A549 (cell line): ENCODE data around the gene TBC1D14. TPM values are rescaled to one million over a fixed set of nuclear protein-coding genes. Genes with fewer than 3 reads are reported as not detected.

Experiments used
- ATAC-seq, 2 experiments: fragments of 200-7000 bp in 1 of 2; fragments of >200 bp in 1 of 2; cut with Nextera tagmentation in 1 of 2; cut with Tn5 transposase in 1 of 2; 3 replicates each; pipeline versions ENCODE4 v1.8.0 to v1.9.1; 2018 to 2020; ENCODE audit warnings: mild to moderate bottlenecking in 1 of 2, moderate library complexity in 1 of 2
- CTCF ChIA-PET: fragments of 300-600 bp; sonication (Branson Sonifier 250); formaldehyde crosslinking; extraction: SDS; loops from one replicate; lab custom pipeline; 2021; ENCODE audit warnings: antibody characterized with exemption, inconsistent platforms; lab: Yijun Ruan, JAX
- POLR2A ChIA-PET: fragments of 350-600 bp; formaldehyde crosslinking; extraction: SDS; loops from one replicate; lab custom pipeline; 2021; ENCODE audit warnings: antibody characterized with exemption, inconsistent platforms; lab: Yijun Ruan, JAX
- DNase-seq, 2 experiments: peaks; one replicate each; pipeline versions ENCODE4 v3.0.0 to v3.0.0-alpha.2; 2011 to 2016; ENCODE audit warnings: low read depth in 1 of 2, low spot score in 1 of 2
- FAIRE-seq: peaks from 2 replicates; lab custom pipeline; 2011; peaks lifted over from hg19 to GRCh38; lab: Jason Lieb, UNC
- H3K27ac ChIP-seq, 2 experiments: fragments of >200 bp; sonication (Bioruptor Twin); formaldehyde crosslinking; 3 replicates each; pipeline ENCODE4 v1.5.1; 2016 to 2017
- H3K4me1 ChIP-seq: fragments of >200 bp; sonication (Bioruptor Twin); formaldehyde crosslinking; 3 replicates; pipeline ENCODE4 v1.6.1; 2016
- H3K4me2 ChIP-seq: fragments of >200 bp; sonication (Bioruptor Twin); formaldehyde crosslinking; 3 replicates; pipeline ENCODE4 v1.6.1; 2016
- H3K4me3 ChIP-seq: fragments of >200 bp; sonication (Bioruptor Twin); formaldehyde crosslinking; 3 replicates; pipeline ENCODE4 v1.5.1; 2016
- H3K9me3 ChIP-seq: fragments of >200 bp; sonication (Bioruptor Twin); formaldehyde crosslinking; 3 replicates; pipeline ENCODE4 v1.6.1; 2016
- BHLHE40 ChIP-seq: IDR thresholded peaks from 2 replicates; pipeline ENCODE4 v1.6.1; 2012; ENCODE audit warnings: low read depth, low read length, inconsistent platforms
- CEBPB ChIP-seq, 2 experiments: fragments of >200 bp in 1 of 2; sonication (Bioruptor Twin) in 1 of 2; formaldehyde crosslinking in 1 of 2; IDR thresholded peaks; 2 replicates each; pipeline ENCODE4 v1.6.1; 2012 to 2016
- CHD4 ChIP-seq: fragments of 200-600 bp; sonication (generic); IDR thresholded peaks from 2 replicates; pipeline ENCODE4 v1.6.1; 2016; ENCODE audit warnings: antibody characterized with exemption, mild to moderate bottlenecking, borderline replicate concordance
- EHF ChIP-seq: fragments of 250-450 bp; sonication (Bioruptor Pico); IDR thresholded peaks from 2 replicates; pipeline ENCODE4 v1.5.0; 2020; ENCODE audit warnings: mild to moderate bottlenecking
- EP300 ChIP-seq, 2 experiments: fragments of >200 bp; sonication (Bioruptor Twin); formaldehyde crosslinking; IDR thresholded peaks; 2 replicates in 1 of 2; 3 replicates in 1 of 2; pipeline ENCODE4 v1.6.1; 2016 to 2017
- ESRRA ChIP-seq: fragments of 150-350 bp; IDR thresholded peaks from 2 replicates; pipeline ENCODE4 v1.6.1; 2014; ENCODE audit warnings: mild to moderate bottlenecking, low read length, borderline replicate concordance
- FOSB ChIP-seq: fragments of 250-450 bp; sonication (Bioruptor Pico); IDR thresholded peaks from 2 replicates; pipeline ENCODE4 v1.5.0; 2020; ENCODE audit warnings: mild to moderate bottlenecking, moderate library complexity
- FOSL2 ChIP-seq, 2 experiments: fragments of 450-650 bp in 1 of 2; fragments of >200 bp in 1 of 2; sonication (Bioruptor Twin) in 1 of 2; formaldehyde crosslinking; IDR thresholded peaks; 2 replicates each; pipeline versions ENCODE4 v1.5.0 to v1.6.1; 2016 to 2020; ENCODE audit warnings: mild to moderate bottlenecking in 1 of 2, moderate library complexity in 1 of 2
- HOXA7 ChIP-seq: fragments of 250-450 bp; sonication (Bioruptor Pico); IDR thresholded peaks from 2 replicates; pipeline ENCODE4 v1.5.0; 2020; ENCODE audit warnings: mild to moderate bottlenecking, moderate library complexity
- HOXB5 ChIP-seq: fragments of 250-450 bp; sonication (Bioruptor Pico); IDR thresholded peaks from 2 replicates; pipeline ENCODE4 v1.5.0; 2020; ENCODE audit warnings: mild to moderate bottlenecking, moderate library complexity
- JUN ChIP-seq, 2 experiments: fragments of >200 bp; sonication (Bioruptor Twin); formaldehyde crosslinking; IDR thresholded peaks; 2 replicates in 1 of 2; 3 replicates in 1 of 2; pipeline ENCODE4 v1.6.1; 2016 to 2017
- MAFK ChIP-seq: fragments of 450-650 bp; IDR thresholded peaks from 2 replicates; pipeline ENCODE4 v1.6.1; 2014; ENCODE audit not compliant: partially characterized antibody
- MYC ChIP-seq: IDR thresholded peaks from 2 replicates; pipeline ENCODE4 v1.6.1; 2012; ENCODE audit warnings: mild to moderate bottlenecking, inconsistent platforms, low read length, improper control_type of control experiment, borderline replicate concordance
- NFE2L2 ChIP-seq: fragments of 150-350 bp; conservative IDR thresholded peaks from 2 replicates; pipeline ENCODE4 v1.6.1; 2014; ENCODE audit warnings: low read length
- NPAS2 ChIP-seq: fragments of 250-450 bp; sonication (Bioruptor Pico); IDR thresholded peaks from 2 replicates; pipeline ENCODE4 v1.8.0; 2022; ENCODE audit warnings: mild to moderate bottlenecking, moderate library complexity, borderline replicate concordance
- POLR2A ChIP-seq: IDR thresholded peaks from 2 replicates; pipeline ENCODE4 v1.6.1; 2012; ENCODE audit warnings: mild to moderate bottlenecking, low read length
- RARB ChIP-seq: fragments of 250-450 bp; sonication (Bioruptor Pico); IDR thresholded peaks from 2 replicates; pipeline ENCODE4 v1.8.0; 2021; ENCODE audit warnings: mild to moderate bottlenecking, moderate library complexity
- RFX5 ChIP-seq: fragments of 450-650 bp; IDR thresholded peaks from 2 replicates; pipeline ENCODE4 v1.7.1; 2014; ENCODE audit warnings: antibody characterized with exemption, mild to moderate bottlenecking, moderate library complexity
- SMC3 ChIP-seq: fragments of >200 bp; sonication (Bioruptor Twin); formaldehyde crosslinking; IDR thresholded peaks from 3 replicates; pipeline ENCODE4 v1.6.1; 2018; ENCODE audit warnings: inconsistent platforms
- SREBF2 ChIP-seq: fragments of 450-650 bp; IDR thresholded peaks from 2 replicates; pipeline ENCODE4 v1.6.1; 2014; ENCODE audit warnings: mild to moderate bottlenecking, moderate library complexity
- ZFP36 ChIP-seq: fragments of 450-650 bp; IDR thresholded peaks from 2 replicates; pipeline ENCODE4 v1.6.1; 2014; ENCODE audit warnings: borderline replicate concordance; ENCODE audit not compliant: partially characterized antibody
- WGBS: methylation state at CpG from one replicate; pipeline ENCODE4 v1.1.6; 2017; ENCODE audit errors: missing lambda C conversion rate; 5-methylcytosine and 5-hydroxymethylcytosine counted together
- polyA plus RNA-seq, 4 experiments: library from polyadenylated mRNA; depleted of rRNA in 3 of 4; stranded (reverse); fragments of >200 nt; fragmentation: RNase III in 1 of 4; extraction: RNeasy Plus Mini Kit Qiagen cat#74134 plus additional on column Dnase treatment in 1 of 4; gene quantifications; 2 replicates in 3 of 4; 3 replicates in 1 of 4; pipeline ENCODE4 v1.2.3, GENCODE V29; 2011 to 2017
- TF ChIP-seq, protein P1 (sequence below): fragments of 250-450 bp; sonication (Bioruptor Pico); IDR thresholded peaks from 2 replicates; pipeline ENCODE4 v1.5.0; 2020; ENCODE audit warnings: low read depth, mild to moderate bottlenecking, moderate library complexity
- TF ChIP-seq, protein P2 (sequence below): fragments of >200 bp; sonication (Bioruptor Twin); formaldehyde crosslinking; IDR thresholded peaks from 3 replicates; pipeline ENCODE4 v1.5.1; 2016
- TF ChIP-seq, protein P3 (sequence below): IDR thresholded peaks from 2 replicates; pipeline ENCODE4 v1.6.1; 2012
- TF ChIP-seq, protein P4 (sequence below): fragments of 450-650 bp; IDR thresholded peaks from 2 replicates; pipeline ENCODE4 v1.6.1; 2014; ENCODE audit warnings: antibody characterized with exemption
- TF ChIP-seq, protein P5 (sequence below): IDR thresholded peaks from 2 replicates; pipeline ENCODE4 v1.6.1; 2012; ENCODE audit warnings: low read depth, borderline replicate concordance
- TF ChIP-seq, protein P6 (sequence below): IDR thresholded peaks from 2 replicates; pipeline ENCODE4 v1.6.1; 2012

TBC1D14 gene
- polyA plus RNA-seq, 2 of the 4 experiments (the other 2 are of a cell fraction) = 30.2 to 39.0 TPM

DNA sequence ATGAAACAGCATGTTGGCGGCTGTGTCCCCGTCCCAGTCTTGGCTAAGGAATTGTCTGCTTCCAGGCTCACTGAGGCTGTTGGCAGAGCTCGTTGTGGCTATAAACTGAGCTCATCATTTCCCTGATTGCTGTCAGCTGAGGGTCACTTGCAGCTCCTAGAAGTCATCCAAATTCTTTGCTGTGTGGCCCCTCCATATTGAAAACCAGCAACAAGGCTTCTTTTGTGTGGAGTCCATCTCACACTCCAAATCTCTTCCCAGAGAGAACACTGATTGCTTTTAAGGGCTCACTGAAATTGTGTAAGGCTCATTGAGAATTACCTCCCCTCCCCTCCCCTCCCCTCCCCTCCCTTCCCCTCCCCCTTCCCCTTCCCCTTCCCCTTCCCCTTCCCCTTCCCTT lies 23.3 kb downstream of the TBC1D14 start (continued):
- TF ChIP-seq, protein P1, sequence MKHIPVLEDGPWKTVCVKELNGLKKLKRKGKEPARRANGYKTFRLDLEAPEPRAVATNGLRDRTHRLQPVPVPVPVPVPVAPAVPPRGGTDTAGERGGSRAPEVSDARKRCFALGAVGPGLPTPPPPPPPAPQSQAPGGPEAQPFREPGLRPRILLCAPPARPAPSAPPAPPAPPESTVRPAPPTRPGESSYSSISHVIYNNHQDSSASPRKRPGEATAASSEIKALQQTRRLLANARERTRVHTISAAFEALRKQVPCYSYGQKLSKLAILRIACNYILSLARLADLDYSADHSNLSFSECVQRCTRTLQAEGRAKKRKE (CRISPR knock-in tag) = no peak
- TF ChIP-seq, protein P2, sequence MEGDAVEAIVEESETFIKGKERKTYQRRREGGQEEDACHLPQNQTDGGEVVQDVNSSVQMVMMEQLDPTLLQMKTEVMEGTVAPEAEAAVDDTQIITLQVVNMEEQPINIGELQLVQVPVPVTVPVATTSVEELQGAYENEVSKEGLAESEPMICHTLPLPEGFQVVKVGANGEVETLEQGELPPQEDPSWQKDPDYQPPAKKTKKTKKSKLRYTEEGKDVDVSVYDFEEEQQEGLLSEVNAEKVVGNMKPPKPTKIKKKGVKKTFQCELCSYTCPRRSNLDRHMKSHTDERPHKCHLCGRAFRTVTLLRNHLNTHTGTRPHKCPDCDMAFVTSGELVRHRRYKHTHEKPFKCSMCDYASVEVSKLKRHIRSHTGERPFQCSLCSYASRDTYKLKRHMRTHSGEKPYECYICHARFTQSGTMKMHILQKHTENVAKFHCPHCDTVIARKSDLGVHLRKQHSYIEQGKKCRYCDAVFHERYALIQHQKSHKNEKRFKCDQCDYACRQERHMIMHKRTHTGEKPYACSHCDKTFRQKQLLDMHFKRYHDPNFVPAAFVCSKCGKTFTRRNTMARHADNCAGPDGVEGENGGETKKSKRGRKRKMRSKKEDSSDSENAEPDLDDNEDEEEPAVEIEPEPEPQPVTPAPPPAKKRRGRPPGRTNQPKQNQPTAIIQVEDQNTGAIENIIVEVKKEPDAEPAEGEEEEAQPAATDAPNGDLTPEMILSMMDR = no peak
- TF ChIP-seq, protein P3, sequence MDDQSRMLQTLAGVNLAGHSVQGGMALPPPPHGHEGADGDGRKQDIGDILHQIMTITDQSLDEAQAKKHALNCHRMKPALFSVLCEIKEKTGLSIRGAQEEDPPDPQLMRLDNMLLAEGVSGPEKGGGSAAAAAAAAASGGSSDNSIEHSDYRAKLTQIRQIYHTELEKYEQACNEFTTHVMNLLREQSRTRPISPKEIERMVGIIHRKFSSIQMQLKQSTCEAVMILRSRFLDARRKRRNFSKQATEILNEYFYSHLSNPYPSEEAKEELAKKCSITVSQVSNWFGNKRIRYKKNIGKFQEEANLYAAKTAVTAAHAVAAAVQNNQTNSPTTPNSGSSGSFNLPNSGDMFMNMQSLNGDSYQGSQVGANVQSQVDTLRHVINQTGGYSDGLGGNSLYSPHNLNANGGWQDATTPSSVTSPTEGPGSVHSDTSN = no peak
- TF ChIP-seq, protein P4, sequence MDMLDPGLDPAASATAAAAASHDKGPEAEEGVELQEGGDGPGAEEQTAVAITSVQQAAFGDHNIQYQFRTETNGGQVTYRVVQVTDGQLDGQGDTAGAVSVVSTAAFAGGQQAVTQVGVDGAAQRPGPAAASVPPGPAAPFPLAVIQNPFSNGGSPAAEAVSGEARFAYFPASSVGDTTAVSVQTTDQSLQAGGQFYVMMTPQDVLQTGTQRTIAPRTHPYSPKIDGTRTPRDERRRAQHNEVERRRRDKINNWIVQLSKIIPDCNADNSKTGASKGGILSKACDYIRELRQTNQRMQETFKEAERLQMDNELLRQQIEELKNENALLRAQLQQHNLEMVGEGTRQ = no peak
- TF ChIP-seq, protein P5, sequence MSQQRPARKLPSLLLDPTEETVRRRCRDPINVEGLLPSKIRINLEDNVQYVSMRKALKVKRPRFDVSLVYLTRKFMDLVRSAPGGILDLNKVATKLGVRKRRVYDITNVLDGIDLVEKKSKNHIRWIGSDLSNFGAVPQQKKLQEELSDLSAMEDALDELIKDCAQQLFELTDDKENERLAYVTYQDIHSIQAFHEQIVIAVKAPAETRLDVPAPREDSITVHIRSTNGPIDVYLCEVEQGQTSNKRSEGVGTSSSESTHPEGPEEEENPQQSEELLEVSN = no peak

DNA sequence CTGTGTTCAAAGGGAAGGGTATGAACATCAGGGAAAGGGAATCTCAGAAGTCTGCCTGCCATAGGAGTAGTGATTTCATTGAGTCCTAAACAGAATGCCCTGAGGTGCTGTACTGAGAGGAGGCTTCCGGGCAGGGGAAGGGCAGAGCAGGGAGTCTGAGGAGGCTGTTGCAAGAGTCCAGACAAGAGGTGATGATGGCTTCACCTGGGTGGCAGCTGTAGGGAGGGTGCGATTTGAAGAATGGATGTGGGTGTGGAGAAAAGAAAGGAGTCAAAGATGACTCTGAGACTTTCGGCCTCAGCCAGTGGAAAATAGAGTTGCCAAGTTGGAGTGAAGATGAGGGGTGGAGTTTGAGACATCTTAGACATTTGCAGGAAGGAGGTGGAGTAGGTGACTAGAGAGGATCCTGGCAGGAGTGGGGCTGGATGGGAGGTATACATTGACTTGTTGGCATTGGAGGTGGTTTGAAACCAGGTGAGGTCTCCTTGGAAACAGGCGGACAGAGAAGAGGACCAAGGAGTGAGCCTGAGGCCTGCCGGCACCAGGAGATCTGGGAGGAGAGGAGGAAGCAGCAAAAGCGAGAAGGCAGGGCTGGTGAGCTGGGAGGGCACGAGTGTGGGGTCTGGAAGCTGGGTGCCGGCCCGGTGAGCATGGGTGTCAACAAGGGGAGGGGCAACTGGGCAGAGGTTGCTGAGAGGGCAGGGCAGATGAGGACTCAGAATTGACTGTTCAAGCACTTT lies 24.2 kb downstream of the TBC1D14 start:
- POLR2A ChIA-PET = no interaction called here

DNA sequence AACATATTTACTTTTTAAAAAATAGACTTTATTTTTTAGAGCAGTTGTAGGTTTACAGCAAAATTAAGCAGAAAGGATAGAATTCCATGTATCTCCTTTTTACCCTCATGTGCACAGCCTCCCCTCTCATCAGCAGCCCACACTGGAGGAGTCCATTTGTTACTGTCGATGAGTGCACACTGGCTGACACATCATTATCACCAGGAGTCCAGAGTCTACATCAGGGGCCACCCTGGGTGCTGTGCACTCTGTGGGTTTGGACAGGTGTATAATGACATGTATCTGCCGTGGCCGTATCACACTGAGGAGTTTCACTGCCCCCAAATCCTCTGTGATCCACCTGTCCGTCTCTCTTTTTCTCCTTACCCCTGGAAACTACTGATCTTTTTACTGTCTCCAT lies 26.3 kb downstream of the TBC1D14 start:
- Histone ChIP-seq H3K27ac (no peak overlapping the region), H3K4me2 (no peak overlapping the region), H3K4me3 (no peak overlapping the region), H3K9me3 (no peaks in the 10 kb centered on the region), H3K4me1 (peaks cover 9% of the 10 kb centered on the region)
- CTCF ChIA-PET = interaction anchor here (1.3 kb wide), 1 partner anchor 135 kb away, joined by 3 read pairs; no protein-coding TSS in a partner anchor
- 68% methylated on average over 4 of the region's 4 CpGs for WGBS
- 0 out of 6 replicates have a peak, but pooled peaks of 1 of the 2 experiments have one; percentile 37 for ATAC-seq
- POLR2A ChIA-PET = no interaction called here
- no peak for DNase-seq
- FAIRE-seq = no peak
- TF ChIP-seq JUN (IDR thresholded peaks at IDR 0.05) = no peak
- TF ChIP-seq ESRRA = no peak
- TF ChIP-seq ZFP36 = no peak
- no peak for TF ChIP-seq EP300 (IDR thresholded peaks at IDR 0.05)
- TF ChIP-seq RFX5 = no peak
- no peak for TF ChIP-seq HOXB5
- TF ChIP-seq, protein P3 = no peak
- TF ChIP-seq POLR2A = no peak
- no peak for TF ChIP-seq EHF (CRISPR knock-in tag)
- TF ChIP-seq SMC3 = no peak
- no peak for TF ChIP-seq CEBPB (IDR thresholded peaks at IDR 0.05)
- no peak for TF ChIP-seq NPAS2 (CRISPR knock-in tag)
- no peak for TF ChIP-seq FOSL2 (IDR thresholded peaks at IDR 0.05)
- no peak for TF ChIP-seq FOSL2 (CRISPR knock-in tag; IDR thresholded peaks at IDR 0.05)
- TF ChIP-seq MYC = no peak
- no peak for TF ChIP-seq CHD4
- no peak for TF ChIP-seq BHLHE40

More for the DNA sequence above, 24.2 kb downstream of the TBC1D14 start:
- H3K4me1 ChIP-seq = no peaks in the 10 kb centered on the region
- CTCF ChIA-PET = interaction anchor here (0.5 kb wide), 1 partner anchor 108 kb away, joined by 3 read pairs; no protein-coding TSS in a partner anchor
- FAIRE-seq = no peak
- ATAC-seq = no peak
- 94% methylated on average over 9 of the region's 9 CpGs for WGBS
- TF ChIP-seq RARB (no peak), MAFK (no peak), SREBF2 (no peak), ZFP36 (no peak), FOSB (CRISPR knock-in tag) (no peak), CHD4 (no peak), NFE2L2 (no peak), HOXA7 (CRISPR knock-in tag) (no peak)
- TF ChIP-seq, protein P4 = no peak
- TF ChIP-seq, protein P6, sequence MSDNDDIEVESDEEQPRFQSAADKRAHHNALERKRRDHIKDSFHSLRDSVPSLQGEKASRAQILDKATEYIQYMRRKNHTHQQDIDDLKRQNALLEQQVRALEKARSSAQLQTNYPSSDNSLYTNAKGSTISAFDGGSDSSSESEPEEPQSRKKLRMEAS = no peak
- no peak overlapping the region for H3K4me3 ChIP-seq
- H3K9me3 ChIP-seq = no peaks in the 10 kb centered on the region
- no peak overlapping the region for H3K4me2 ChIP-seq
- H3K27ac ChIP-seq = no peak overlapping the region
- DNase-seq = no peak
